Measurements from ENCODE around the gene ZBTB7C. TPM values are rescaled to one million over a fixed set of nuclear protein-coding genes. Genes with fewer than 3 reads are reported as not detected.

The ZBTB7C gene
- total and polyA plus RNA-seq, 2 of the 8 experiments (the other 6 are each of a cell fraction or from before 2014, with no cell fraction given): 0.15 to 0.45 TPM

GRCh38 chr18:48335829-48336228, 73.4 kb downstream of the ZBTB7C start:
- Histone ChIP-seq H3K18ac (ENCODE audit: extremely low read depth, low read length) (no peak overlapping the region), H2AFZ (ENCODE audit: low read length) (no peak overlapping the region), H3K9me3 (ENCODE audit: insufficient read depth in 2 of 2, low read depth in 1 of 2, low read length in 1 of 2) (no peaks in the 10 kb centered on the region), H3K79me2 (ENCODE audit: control insufficient read depth in 1 of 2, insufficient read depth in 2 of 2, low read length in 2 of 2) (no peaks in the 10 kb centered on the region), H3K9ac (replicated peaks in 1 of 4; ENCODE audit: extremely low read depth in 1 of 4, low read depth in 3 of 4, low read length in 3 of 4) (no peak overlapping the region), H2BK5ac (ENCODE audit: low read depth, low read length) (no peak overlapping the region), H3K27me3 (replicated peaks in 1 of 4; ENCODE audit: control insufficient read depth in 3 of 4, extremely low read depth in 1 of 4, insufficient read depth in 3 of 4, low read length in 3 of 4) (no peaks in the 10 kb centered on the region), H3K4me3 (ENCODE audit: extremely low read depth in 1 of 4, insufficient read depth in 2 of 4, low read depth in 3 of 4, low read length in 4 of 4) (no peak overlapping the region), H2BK15ac (ENCODE audit: low read length) (no peak overlapping the region), H2AK5ac (ENCODE audit: low read depth, low read length) (no peak overlapping the region), H2BK20ac (ENCODE audit: low read length) (no peak overlapping the region), H3K56ac (replicated peaks; ENCODE audit: insufficient read length, low read depth, low read length) (no peak overlapping the region), H2BK120ac (replicated peaks; ENCODE audit: low read depth, low read length) (no peak overlapping the region), H4K91ac (replicated peaks; ENCODE audit: insufficient read length, low read length) (no peak overlapping the region), H3K79me1 (ENCODE audit: low read depth, low read length) (no peaks in the 10 kb centered on the region), H3K4me2 (ENCODE audit: insufficient read depth in 1 of 2, low read depth in 2 of 2, low read length in 2 of 2) (no peak overlapping the region), H3K36me3 (ENCODE audit: control insufficient read depth in 2 of 4, insufficient read depth in 4 of 4, low read length in 3 of 4) (no peaks in the 10 kb centered on the region), H3K14ac (ENCODE audit: insufficient read length) (no peak overlapping the region), H3K4me1 (replicated peaks in 1 of 4; ENCODE audit: control insufficient read depth in 3 of 4, insufficient read depth in 4 of 4, low read length in 3 of 4) (peaks cover 0 to 6% (median 2%) of the 10 kb centered on the region in 4 experiments; a peak in 6 of 7 replicates), H3K23ac (ENCODE audit: insufficient read length) (no peak overlapping the region), H2BK12ac (ENCODE audit: low read depth, low read length) (no peak overlapping the region), H4K20me1 (replicated peaks in 1 of 2; ENCODE audit: control insufficient read depth in 1 of 2, insufficient read depth in 2 of 2, low read length in 2 of 2) (no peaks in the 10 kb centered on the region), H4K5ac (ENCODE audit: insufficient read length, low read depth, low read length) (no peak overlapping the region), H3K4ac (replicated peaks; ENCODE audit: insufficient read length, low read depth, low read length) (no peak overlapping the region), H4K8ac (ENCODE audit: extremely low read depth, insufficient read depth, low read length) (no peak overlapping the region), H3K27ac (ENCODE audit: low read depth, low read length) (0 out of 2 replicates have a peak overlapping the region, but pooled peaks have one; percentile 10), H3K23me2 (ENCODE audit: low read depth, low read length) (no peaks in the 10 kb centered on the region)
- TF ChIP-seq TEAD4 (IDR thresholded peaks at IDR 0.05; ENCODE audit: low read depth, low read length): peak; percentile 57; the same call in 1 of the 2 replicates
- no peak for TF ChIP-seq CTBP2 (IDR thresholded peaks at IDR 0.05; ENCODE audit: borderline replicate concordance, insufficient read depth, insufficient read length, low read length)
- FAIRE-seq (no peak), DNase-seq (ENCODE audit: low read depth in 1 of 2, low spot score in 2 of 2) (no peak)
- ChIA-PET POLR2A (ENCODE audit: partially characterized antibody) (interaction anchor here (1.4 kb wide), 1 partner anchor 18 kb away, joined by 3 read pairs; no protein-coding TSS in a partner anchor), CTCF (ENCODE audit: partially characterized antibody) (interaction anchor here (0.8 to 1.3 kb wide), 4 partner anchors 11 to 109 kb away, joined by 3 read pairs; no protein-coding TSS in a partner anchor)
- 86% methylated on average over 4 of the region's 4 CpGs; no CpG with 5 or more reads in 1 of the 2 experiments for WGBS, 2 experiments (ENCODE audit: extremely low coverage in 1 of 2, insufficient coverage in 1 of 2, insufficient read length in 1 of 2, insufficient replicate concordance in 2 of 2, low coverage in 1 of 2, low lambda C conversion rate in 2 of 2, missing lambda C conversion rate in 1 of 2)
